Epithelial cell of prostate (primary cell): ENCODE measurements around the gene DAPK1.
A peak's percentile ranks its signal among the peaks of the same experiment; 100 is the strongest.

Experiments
- DNase-seq: peaks from one replicate; pipeline ENCODE4 v3.0.0-alpha.2; 2011; ENCODE audit warnings: low read depth, low spot score
- H3K27ac ChIP-seq: fragments of 450-650 bp; 2 replicates; pipeline ENCODE4 v1.5.1; 2017; ENCODE audit warnings: mild to moderate bottlenecking

DAPK1 gene

DNA sequence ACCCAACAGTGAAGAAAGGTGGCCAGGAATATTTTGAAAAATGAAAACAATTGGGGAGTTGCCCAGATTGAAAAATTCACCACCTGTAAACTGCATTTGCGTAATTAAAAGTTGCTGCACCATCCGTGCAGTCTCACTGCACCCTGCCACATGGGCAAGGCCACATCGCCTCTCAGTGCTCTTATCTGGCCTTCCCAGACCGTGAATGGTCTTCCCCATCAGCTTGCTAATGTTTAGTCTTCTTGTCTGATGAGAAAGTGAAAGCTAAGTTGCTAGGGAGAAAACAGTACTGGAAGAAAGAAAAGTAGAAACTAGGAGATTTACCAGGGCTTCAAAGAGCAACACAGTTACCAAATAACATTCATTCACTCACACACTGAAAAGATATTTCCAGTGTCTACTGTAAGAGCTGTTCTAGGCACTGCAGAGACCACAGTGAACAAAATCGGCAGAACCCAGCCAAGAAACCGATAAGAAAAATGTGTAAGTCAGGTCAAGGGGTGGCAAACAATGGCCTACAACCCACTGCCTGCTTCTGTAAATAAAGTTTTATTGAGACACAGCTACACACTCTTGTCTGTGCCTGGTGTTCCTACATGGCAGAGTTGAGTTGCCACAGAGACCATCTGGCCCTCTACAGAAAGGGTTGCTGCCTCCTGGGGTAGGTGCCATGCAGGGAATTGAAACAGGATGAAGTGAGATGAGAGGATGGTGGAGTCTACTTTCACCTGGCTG is 177.1 kb downstream of the DAPK1 start:
- no peak for DNase-seq

GRCh38 chr9:87675906-87676515 is 178.3 kb downstream of the DAPK1 start:
- H3K27ac ChIP-seq: no peak overlapping the region
- no peak for DNase-seq

More for the DNA sequence above, 177.1 kb downstream of the DAPK1 start:
- no peak overlapping the region for H3K27ac ChIP-seq

DNA sequence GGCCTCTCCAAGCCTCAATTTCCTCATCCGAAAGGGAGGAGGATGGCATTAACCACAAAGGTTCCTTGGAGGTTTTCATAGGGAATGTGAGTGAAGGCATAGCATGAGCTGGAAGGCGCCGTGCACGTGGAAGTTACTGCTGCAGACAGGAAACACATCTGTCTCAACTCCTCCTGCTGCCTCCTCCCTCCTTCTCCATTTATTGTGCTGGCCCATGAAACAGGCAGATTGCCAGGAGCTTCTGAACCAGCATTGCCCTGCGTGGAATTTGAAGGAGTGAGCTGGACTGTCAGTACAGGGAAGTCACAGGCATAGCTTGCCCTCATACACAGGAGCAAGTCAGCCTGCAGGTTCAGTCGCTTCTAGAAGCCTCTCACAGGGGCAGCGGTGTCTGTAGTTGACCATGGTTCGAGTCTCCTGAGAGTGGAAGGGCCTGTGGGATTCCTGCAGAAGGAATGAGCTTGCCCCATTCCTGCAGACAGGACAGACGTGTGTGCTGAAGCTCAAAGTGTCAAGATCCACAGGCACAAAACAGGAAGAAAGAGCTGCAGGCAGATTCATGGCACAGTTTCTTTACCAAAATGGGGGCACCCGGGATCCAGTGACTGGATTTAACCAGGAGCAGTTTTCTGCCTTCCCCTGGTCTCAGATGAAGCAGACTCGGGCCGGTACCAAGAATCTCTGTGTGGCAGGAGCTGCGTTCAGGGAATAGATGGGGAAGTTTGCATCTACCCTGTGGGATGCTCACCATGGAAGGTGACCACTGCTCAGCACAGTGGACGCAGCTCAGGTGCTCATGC is 179.5 kb downstream of the DAPK1 start:
- no peak overlapping the region for H3K27ac ChIP-seq
- no peak for DNase-seq

GRCh38 chr9:87677776-87678587 is 180.3 kb downstream of the DAPK1 start:
- no peak for DNase-seq
- H3K27ac ChIP-seq: no peak overlapping the region

DNA sequence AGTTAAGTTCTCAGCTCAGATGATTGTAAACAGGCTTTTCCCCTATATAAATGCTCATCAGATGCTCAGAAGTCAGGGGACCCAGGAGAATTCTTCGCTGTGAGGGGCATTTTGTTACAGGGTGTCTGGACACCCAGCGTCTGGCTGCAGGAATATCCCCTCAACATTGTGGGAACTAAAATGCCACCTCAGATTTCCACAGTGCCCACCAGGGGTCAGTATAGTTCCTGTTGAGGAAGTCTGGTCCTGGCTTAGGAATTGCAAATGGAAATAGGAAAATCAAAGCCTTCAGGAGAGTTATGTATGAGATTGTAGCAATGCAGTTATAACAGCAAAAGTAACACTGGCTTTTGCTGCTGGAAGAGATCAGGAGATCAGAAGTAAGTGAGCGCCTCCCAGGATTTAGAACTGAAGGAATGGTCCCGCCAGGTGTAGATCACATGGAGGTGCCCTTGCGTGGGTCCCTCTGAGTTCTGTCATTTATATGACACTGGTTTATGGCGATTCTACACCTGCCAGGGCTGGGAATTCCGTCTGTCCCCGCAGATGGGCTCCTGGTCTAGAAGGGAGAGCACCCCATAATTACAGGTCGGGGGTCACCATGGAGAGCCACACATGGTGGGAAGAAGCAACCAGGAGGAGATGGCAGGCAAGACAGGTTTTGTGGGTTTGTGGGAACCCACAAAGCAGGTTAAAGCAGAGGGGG is 181.1 kb downstream of the DAPK1 start:
- peak; percentile 12 for DNase-seq
- H3K27ac ChIP-seq: no peak overlapping the region

DNA sequence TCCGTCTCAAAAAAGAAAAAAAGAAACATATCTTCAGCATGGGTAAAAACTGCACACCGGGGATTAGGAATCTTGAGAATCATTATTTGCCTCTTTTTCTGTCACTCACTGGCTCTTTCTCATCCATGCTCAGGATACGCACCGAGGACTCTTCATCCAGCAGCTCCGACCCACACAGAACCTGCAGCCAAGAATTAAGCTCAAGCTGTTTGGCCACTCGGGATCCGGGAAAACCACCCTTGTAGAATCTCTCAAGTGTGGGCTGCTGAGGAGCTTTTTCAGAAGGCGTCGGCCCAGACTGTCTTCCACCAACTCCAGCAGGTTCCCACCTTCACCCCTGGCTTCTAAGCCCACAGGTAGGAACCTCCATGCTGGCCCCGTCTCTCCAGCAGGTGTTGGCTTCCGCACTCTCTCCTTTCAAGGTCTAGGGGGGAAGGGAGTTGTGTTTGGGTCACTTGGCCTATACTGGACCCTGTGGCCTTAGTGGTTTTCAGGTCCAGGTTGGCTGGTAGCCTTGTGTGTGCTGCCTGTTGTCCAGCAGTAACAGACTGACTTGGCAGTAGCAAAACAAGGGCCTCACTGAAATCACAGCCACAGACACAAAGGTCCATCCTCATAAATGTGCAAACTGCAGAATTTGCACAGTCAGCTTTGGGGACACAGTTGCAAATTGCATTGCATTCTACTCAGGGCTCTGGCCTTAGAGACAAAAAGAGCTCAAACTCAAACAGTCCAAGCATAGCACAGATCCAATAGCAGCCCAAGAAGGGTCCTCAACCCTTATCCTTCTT is 183.8 kb downstream of the DAPK1 start:
- H3K27ac ChIP-seq: no peak overlapping the region
- no peak for DNase-seq

DNA sequence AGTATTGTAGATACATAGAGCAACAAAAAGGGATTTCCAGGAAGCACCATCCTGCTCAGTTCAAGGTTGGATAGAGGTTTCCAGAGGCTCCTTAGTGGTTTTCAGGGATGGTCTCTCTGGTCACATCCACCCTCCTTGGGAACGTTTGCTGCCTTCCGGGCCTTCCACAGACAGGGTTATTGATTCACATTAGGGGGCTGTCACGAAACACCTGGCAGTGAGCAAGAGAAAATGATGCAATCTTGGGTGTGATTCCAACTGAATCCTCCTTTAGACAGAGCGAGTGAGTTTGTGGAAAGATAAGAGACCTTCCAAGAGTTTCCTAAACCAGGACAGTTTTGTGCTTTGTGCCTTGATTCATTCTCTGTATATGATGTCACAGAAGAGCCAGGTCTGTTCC is 184.4 kb downstream of the DAPK1 start:
- DNase-seq: no peak
- H3K27ac ChIP-seq: no peak overlapping the region

DNA sequence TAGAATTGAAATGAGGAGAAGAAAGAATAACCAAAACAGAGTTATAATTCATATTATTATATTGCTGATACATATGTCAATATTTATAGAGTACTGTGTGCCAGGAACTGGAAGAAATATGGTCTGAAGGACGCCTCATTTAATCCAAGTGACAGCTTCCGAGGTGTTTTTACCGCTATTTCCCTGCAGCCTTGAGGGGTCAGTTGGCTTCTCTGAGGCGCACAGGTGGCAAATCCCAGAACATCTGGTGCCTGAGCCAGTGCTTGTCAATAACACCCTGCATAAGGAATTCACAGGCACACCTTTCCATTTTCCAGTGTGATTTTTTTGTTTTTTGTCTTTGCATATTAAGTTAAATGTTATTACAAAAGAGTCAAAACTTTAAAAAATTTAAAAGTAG is 185.0 kb downstream of the DAPK1 start:
- no peak for DNase-seq
- no peak overlapping the region for H3K27ac ChIP-seq

- H3K27ac ChIP-seq: no peak overlapping the region
- no peak for DNase-seq
These were observed 186.3 kb downstream of the DAPK1 start for GRCh38 chr9:87683751-87684626.

DNA sequence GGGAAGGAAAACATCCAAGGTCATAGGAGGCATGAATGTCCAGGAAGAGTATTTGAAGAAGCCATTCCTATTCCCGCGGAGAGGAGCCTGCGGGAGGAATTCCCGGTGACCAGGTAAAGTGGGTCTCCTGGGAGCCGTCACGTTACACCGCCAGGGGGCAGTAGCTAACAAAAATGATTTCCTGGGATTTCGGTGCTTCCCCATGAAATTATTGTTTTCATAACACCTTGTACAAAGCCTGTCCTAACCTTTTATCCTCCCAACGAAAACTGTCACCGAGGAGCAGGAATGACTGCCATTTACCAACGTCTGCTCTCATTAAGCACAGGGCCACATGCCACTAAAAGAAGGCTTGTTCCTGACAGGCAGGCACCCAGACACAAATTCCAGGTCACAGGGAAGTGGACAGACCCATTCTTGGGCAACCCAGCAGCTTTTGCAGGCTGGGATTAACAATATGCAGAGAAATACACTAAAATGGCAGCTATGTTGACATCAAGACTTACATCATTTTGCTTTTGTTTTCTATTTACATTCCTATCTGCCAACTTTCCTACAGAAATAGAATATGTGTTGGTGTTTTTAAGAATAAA is 187.1 kb downstream of the DAPK1 start:
- no peak overlapping the region for H3K27ac ChIP-seq
- DNase-seq: no peak

- H3K27ac ChIP-seq: no peak overlapping the region
- DNase-seq: no peak
These were observed 187.8 kb downstream of the DAPK1 start for GRCh38 chr9:87685441-87685840.

DNA sequence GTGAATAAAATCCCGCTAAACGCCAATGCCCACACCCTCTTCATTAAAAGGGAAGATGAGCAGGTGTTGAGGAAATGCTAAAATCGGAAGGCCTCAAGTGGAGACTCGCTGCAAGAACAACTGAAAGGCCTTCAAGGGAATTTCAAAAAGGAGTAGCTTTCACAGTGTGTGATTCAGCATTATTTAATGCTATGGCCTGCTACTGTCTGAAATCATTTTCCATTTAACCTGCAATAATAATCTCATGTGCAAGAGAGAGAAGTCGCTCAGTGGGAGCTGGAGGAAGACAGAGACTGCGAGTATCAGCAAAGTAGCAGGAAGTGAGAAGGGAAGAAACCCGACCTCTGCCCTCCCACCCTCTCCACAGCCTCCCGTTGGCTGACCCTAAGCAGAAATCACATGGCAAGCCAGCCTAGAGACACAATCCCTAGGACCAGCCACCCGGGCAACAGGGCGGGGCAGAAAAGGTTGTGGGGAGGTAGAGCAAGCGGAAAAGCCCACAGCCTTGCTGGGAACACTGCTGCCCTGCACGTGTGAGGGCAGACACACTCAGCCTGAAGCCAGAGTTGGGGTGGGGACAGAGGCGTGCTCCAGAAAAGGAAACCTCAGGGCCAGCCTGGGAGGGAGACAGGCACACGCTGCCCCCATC is 188.3 kb downstream of the DAPK1 start:
- H3K27ac ChIP-seq: no peak overlapping the region
- no peak for DNase-seq

- no peak overlapping the region for H3K27ac ChIP-seq
- no peak for DNase-seq
These were observed 188.9 kb downstream of the DAPK1 start for GRCh38 chr9:87686520-87687090.

DNA sequence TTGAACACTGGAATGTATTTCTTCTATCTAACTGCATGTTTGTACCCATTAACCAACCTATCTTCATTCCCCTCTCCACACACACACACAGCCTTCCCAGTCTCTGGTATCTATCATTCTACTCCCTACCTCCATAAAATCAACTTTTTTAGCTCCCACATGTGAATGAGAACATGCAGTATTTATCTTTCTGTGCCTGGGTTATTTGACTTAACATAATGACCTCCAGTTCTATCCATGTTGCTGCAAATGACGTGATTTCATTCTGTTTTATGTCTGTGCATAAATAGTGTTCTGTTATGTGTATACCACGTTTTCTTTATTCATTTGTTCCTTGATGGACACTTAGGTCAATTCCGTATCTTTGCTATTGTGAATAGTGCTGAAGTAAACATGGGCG is 189.5 kb downstream of the DAPK1 start:
- DNase-seq: no peak
- no peak overlapping the region for H3K27ac ChIP-seq

GRCh38 chr9:87694236-87694755 is 196.6 kb downstream of the DAPK1 start:
- H3K27ac ChIP-seq: no peak overlapping the region
- DNase-seq: no peak

DNA sequence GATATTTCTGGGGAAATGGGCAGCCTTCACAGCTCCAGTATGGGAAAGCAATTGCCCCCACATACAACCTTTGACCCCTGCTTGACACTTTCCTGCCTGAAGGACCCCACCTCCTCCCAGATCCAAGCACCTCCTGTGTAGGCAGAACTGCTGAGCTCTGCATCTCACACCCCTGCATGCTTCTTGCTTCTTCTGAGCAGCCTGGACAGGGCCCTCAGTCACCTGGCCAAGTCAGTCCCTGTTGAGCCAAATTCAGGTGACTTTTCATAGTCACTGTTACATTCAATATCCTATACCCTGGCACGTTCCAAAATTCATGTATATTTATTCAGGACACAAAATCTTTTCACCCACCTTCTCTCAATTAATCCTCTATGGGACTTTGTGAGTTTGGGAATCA is 197.9 kb downstream of the DAPK1 start:
- no peak overlapping the region for H3K27ac ChIP-seq

DNA sequence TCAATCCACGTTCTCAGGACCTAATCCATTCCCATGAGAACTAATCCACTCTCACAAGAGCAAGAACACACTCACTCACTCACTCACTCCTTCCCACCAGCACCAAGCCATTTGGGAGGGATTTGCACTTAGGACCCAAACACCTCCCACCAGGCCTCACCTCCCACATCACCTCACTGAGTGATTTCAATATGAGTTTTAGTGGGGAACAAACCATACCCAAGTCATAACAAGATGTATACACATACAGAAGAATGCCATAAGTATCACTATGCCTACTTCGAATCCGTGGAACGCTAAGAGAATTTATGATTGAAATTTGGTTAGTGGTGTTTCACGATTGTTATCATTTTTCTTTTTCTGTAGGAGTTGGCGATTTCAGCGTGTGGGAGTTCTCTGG is 199.0 kb downstream of the DAPK1 start:
- H3K27ac ChIP-seq: no peak overlapping the region
- DNase-seq: no peak

More for the DNA sequence above, 197.9 kb downstream of the DAPK1 start:
- DNase-seq: no peak
